Measurements from ENCODE around the gene BAZ2A. TPM values are rescaled to one million over a fixed set of nuclear protein-coding genes. Genes with fewer than 3 reads are reported as not detected.

The BAZ2A gene
- total RNA-seq (ENCODE audit: unreplicated experiment): 196 TPM
- long read RNA-seq, partial matches to known transcripts: 1 of 6 reads
- long read RNA-seq, other reads (novel, unspliced or antisense): 5 of 6 reads

GRCh38 chr12:56630180-56630632, at the start of gene BAZ2A:
Gene BAZ2A (minus strand): TSS chr12:56630326. CDS start chr12:56617530, 12,796 bp downstream.
- TF ChIP-seq CTCF (IDR thresholded peaks at IDR 0.05; ENCODE audit: partially characterized antibody, unreplicated experiment): no peak
- Mint-ChIP-seq H3K4me1 (ENCODE audit: low read depth, unreplicated experiment) (peaks cover 33% of the 10 kb centered on the region), H3K27ac (ENCODE audit: unreplicated experiment) (peak within 1 kb of the TSS; percentile 94), H3K4me3 (ENCODE audit: unreplicated experiment) (peak within 1 kb of the TSS; percentile 98), H3K27me3 (ENCODE audit: unreplicated experiment) (peaks cover 21% of the 10 kb centered on the region), H3K9me3 (ENCODE audit: unreplicated experiment) (peaks cover 10% of the 10 kb centered on the region), H3K36me3 (ENCODE audit: unreplicated experiment) (no peaks in the 10 kb centered on the region)
- DNase-seq: peak; percentile 93

GRCh38 chr12:56678852-56679251, 48.7 kb upstream of the BAZ2A start:
- H3K9me3 Mint-ChIP-seq (ENCODE audit: unreplicated experiment): no peaks in the 10 kb centered on the region
- H3K4me1 Mint-ChIP-seq (ENCODE audit: low read depth, unreplicated experiment): peaks cover 2% of the 10 kb centered on the region
- no peak for TF ChIP-seq CTCF (IDR thresholded peaks at IDR 0.05; ENCODE audit: partially characterized antibody, unreplicated experiment)
- no peaks in the 10 kb centered on the region for H3K36me3 Mint-ChIP-seq (ENCODE audit: unreplicated experiment)
- no peak for DNase-seq
- H3K27ac Mint-ChIP-seq (ENCODE audit: unreplicated experiment): peak overlapping the region; percentile 17
- peaks cover under 1% of the 10 kb centered on the region for H3K27me3 Mint-ChIP-seq (ENCODE audit: unreplicated experiment)
- no peak overlapping the region for H3K4me3 Mint-ChIP-seq (ENCODE audit: unreplicated experiment)

GRCh38 chr12:56677680-56678079, 47.6 kb upstream of the BAZ2A start:
- Mint-ChIP-seq H3K4me3 (ENCODE audit: unreplicated experiment) (no peak overlapping the region), H3K36me3 (ENCODE audit: unreplicated experiment) (no peaks in the 10 kb centered on the region), H3K27me3 (ENCODE audit: unreplicated experiment) (no peaks in the 10 kb centered on the region), H3K27ac (ENCODE audit: unreplicated experiment) (no peak overlapping the region), H3K9me3 (ENCODE audit: unreplicated experiment) (no peaks in the 10 kb centered on the region), H3K4me1 (ENCODE audit: low read depth, unreplicated experiment) (peaks cover 1% of the 10 kb centered on the region)
- no peak for TF ChIP-seq CTCF (IDR thresholded peaks at IDR 0.05; ENCODE audit: partially characterized antibody, unreplicated experiment)
- DNase-seq: no peak

GRCh38 chr12:56676851-56677580, 46.9 kb upstream of the BAZ2A start:
- TF ChIP-seq CTCF (IDR thresholded peaks at IDR 0.05; ENCODE audit: partially characterized antibody, unreplicated experiment): no peak
- no peaks in the 10 kb centered on the region for H3K9me3 Mint-ChIP-seq (ENCODE audit: unreplicated experiment)

GRCh38 chr12:56671608-56672007, 41.5 kb upstream of the BAZ2A start:
- Mint-ChIP-seq H3K27me3 (ENCODE audit: unreplicated experiment) (no peaks in the 10 kb centered on the region), H3K9me3 (ENCODE audit: unreplicated experiment) (no peaks in the 10 kb centered on the region), H3K4me3 (ENCODE audit: unreplicated experiment) (no peak overlapping the region), H3K4me1 (ENCODE audit: low read depth, unreplicated experiment) (no peaks in the 10 kb centered on the region), H3K27ac (ENCODE audit: unreplicated experiment) (no peak overlapping the region), H3K36me3 (ENCODE audit: unreplicated experiment) (no peaks in the 10 kb centered on the region)
- DNase-seq: no peak
- TF ChIP-seq CTCF (IDR thresholded peaks at IDR 0.05; ENCODE audit: partially characterized antibody, unreplicated experiment): no peak

More at GRCh38 chr12:56676851-56677580, 46.9 kb upstream of the BAZ2A start:
- Mint-ChIP-seq H3K36me3 (ENCODE audit: unreplicated experiment) (no peaks in the 10 kb centered on the region), H3K4me1 (ENCODE audit: low read depth, unreplicated experiment) (peaks cover under 1% of the 10 kb centered on the region), H3K27me3 (ENCODE audit: unreplicated experiment) (no peaks in the 10 kb centered on the region), H3K4me3 (ENCODE audit: unreplicated experiment) (no peak overlapping the region), H3K27ac (ENCODE audit: unreplicated experiment) (no peak overlapping the region)
- DNase-seq: no peak
